HG02678 (cell line): ENCODE measurements around the gene XPR1.

Experiments
- ATAC-seq: cut with Tn5 transposase; IDR thresholded peaks from one replicate; pipeline ENCODE4 v1.9.1; 2021; ENCODE audit warnings: mild to moderate bottlenecking, moderate library complexity; ENCODE audit not compliant: unreplicated experiment

The XPR1 gene

GRCh38 chr1:180927348-180927747 lies 295.5 kb downstream of the XPR1 start:
- ATAC-seq: no peak

- ATAC-seq: no peak
Measured at GRCh38 chr1:180927841-180928240, 296.0 kb downstream of the XPR1 start.

DNA sequence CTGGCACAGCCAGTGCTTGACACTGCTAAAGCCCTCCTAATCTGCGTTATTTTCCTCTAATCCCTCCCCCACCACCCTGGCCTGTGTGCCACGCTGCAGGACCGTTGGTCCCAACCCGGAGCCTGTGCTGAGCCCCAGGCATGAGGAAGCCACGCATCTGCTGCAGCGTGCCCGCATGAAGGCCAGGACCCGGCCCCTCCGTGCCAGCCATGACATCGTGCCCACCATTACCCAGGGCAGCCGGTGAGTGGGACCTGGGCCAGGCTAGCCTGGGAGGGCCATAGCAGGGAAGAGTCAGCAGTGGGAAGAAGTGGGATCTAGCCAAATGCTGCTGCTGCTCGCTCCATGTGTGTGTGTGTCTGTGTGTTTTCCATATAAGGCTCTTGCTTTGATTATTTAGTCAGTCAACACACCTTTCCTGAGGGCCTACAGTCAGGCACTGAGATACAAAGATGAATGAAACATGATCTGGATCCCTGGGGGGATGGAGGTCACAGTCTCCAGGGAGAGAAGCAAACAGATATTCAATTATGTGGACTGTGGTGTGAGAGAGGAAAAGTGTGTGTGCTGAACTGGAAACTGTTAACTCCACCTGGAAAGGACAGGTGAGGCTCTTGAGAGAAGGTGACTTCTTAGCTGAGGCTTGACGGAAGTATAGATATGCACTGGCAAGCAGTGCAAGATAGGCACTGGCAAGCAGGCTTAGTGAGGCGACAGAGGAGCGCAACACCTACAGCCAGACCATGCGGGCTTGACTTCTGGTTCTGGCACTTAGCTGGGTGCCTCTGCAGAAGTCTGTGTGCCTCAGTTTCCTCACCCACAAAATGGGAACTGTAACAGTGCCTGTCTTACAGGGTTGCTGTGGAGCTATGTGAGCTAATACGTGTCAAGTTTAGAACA lies 296.8 kb downstream of the XPR1 start:
- ATAC-seq: no peak

DNA sequence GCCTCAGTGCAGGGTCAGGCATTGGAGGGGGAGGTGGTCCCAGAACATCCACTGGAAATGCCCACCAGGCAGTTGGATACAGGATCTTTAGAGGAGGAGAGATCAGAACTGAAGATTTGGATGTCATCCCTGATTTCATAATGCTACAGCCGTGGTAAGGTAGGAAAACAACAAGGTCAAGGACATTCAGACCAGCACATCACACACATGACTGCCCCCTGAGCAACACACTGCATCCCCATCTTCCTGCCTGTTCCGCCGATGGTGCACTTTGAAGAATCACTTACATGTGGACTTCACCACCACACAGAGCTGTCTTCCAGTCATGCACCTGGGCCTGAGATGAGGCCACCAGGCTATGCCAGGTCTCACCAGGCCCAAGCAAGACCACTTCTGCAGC lies 297.6 kb downstream of the XPR1 start:
- no peak for ATAC-seq

- ATAC-seq: no peak
Measured at GRCh38 chr1:180930687-180931086, 298.9 kb downstream of the XPR1 start.

DNA sequence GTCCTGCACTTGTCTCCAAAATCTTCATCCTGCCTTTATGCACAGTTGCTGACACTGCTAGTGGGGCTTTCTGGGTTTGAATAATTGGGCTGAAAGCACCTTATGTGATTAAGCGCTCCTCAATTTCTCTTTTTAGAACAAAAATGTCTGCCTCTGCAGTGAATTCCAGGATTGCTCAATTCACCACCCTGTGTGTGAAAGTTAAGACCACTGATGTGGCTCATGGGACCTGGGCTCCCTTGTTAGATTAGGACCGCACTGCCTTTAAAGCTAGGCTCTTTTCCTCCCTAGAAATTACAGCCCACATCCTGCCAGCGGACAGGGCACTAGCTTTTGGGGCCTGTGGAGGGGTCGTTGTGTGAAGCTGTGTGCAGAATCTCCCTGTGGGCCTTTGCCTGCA lies 299.7 kb downstream of the XPR1 start:
- ATAC-seq: no peak

GRCh38 chr1:180932378-180932777 lies 300.6 kb downstream of the XPR1 start:
- no peak for ATAC-seq

- no peak for ATAC-seq
Measured at GRCh38 chr1:180933141-180933540, 301.3 kb downstream of the XPR1 start.

- no peak for ATAC-seq
Measured at GRCh38 chr1:180934563-180934962, 302.7 kb downstream of the XPR1 start.

DNA sequence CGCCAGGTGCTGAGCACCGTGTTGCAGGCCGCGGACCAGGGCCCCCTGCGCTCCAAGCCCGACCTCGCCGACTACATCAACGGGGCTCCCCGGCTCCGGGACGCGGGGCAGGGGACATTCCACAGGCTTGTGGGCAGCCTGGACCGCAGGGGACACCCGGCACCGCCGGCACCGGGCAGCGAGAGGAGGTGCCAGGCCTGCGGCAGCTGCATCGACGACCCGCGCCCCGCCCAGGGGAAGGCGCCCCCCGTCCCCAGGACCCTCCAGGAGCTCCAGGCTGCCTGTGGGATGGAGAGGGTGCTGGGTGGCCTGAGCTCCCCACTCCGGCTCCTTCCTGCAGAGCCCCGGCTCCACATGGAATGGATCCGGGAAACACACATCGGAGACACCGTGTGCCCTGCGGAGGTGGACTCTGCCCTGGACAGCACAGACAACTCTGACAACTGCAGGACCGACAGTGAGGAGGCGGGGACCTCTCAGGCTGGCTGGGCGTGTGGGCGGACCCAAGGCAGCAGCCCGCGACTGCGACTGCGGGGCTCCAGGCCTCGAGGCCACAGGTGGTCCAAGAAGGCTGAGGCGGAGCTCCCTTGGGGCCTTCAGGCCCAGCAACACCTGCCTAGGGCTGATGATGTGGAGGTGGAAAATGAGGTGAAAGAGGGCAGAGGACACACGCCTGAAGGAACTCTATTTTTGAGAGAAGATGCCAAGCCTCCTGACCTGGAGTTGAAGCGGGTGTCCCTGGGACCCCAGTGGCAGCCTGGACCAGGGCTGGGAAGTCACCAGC lies 303.7 kb downstream of the XPR1 start:
- ATAC-seq: peak; percentile 71

DNA sequence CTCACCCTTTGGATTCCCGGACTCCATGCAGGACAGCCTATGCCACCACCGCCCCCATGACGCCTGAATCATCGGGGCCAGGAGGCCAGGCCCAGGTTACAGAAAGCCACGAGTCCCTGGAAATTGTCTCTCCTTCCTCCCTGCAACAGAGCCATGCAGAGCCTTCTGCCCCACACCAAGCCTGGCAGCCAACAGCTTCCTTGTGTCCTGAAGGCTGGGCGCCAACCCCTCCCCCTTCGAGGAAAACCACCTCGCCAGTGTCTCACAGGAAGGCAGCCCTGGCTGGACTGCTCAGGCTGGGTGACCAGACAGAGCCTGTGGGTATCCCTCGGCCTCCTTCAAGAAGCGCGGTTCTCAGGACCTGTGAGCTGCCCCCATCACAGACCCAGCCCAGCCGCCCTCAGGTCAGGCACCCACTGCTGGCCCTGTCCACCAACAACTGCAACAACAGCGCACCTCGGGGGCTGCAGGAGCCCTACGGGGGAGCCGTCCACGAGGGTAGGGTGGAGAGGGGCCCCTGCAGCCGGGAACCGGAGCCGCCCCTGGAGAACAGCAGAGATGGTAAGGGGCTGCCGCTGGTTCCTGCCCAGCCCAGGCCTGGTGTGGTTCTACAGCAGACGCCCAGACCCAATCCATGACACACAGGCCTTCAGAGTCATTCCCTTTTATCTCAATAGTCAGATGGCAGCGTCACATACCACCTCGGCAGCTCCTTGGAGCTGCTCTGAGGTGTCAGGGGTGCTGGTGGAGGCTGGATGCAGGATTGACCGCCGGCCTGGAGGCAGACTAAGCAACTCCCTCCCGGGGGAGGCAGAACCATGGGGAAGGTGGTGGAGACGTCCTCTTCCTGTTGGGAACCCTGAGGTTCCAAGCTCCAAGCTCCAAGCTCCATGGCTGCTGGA lies 304.5 kb downstream of the XPR1 start:
- no peak for ATAC-seq

DNA sequence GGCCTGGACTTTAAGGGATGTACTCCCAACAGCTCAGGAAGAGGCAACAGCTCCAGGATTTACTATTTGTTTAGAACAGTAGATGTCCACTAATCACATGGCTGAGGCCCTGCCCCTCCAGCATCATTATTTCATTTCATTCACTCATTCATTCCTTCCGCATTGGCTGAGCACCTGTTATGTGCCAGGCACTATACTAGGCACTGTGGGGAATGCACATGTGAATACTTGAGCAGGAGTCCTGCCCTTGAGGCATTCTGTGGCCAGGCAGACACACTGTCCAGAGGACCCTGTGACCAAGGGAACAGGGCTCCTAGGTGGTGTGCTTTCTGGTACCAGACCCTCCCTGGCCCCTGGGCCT lies 305.2 kb downstream of the XPR1 start:
- no peak for ATAC-seq

DNA sequence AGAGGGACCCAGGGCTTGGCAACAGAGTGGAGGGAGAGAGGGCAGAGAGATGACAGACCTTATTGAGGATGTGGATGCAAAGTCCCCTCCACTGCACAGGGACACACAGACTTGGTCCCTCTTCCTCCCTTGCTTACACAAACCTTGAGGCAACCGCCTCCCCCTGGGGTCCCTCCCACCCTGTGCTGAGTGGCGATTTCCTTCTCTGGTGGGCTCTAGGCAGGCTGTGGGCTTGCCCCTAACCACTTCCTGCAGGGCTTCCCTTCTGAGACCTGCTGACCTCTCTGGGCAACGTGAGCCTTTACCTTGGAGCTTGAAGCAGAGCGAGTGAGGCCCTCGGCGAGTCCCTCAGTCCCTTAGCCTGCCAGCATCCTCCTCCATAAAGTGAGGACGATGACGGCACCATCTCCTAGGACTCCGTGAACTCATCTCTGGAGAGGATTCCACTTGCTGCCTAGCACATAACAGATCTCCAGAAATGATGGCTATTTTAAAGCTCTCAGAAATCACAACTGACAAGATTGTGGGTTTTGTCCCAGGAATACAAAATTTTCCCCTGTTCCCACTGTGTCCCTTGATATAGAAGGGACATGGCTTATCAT lies 305.9 kb downstream of the XPR1 start:
- no peak for ATAC-seq

DNA sequence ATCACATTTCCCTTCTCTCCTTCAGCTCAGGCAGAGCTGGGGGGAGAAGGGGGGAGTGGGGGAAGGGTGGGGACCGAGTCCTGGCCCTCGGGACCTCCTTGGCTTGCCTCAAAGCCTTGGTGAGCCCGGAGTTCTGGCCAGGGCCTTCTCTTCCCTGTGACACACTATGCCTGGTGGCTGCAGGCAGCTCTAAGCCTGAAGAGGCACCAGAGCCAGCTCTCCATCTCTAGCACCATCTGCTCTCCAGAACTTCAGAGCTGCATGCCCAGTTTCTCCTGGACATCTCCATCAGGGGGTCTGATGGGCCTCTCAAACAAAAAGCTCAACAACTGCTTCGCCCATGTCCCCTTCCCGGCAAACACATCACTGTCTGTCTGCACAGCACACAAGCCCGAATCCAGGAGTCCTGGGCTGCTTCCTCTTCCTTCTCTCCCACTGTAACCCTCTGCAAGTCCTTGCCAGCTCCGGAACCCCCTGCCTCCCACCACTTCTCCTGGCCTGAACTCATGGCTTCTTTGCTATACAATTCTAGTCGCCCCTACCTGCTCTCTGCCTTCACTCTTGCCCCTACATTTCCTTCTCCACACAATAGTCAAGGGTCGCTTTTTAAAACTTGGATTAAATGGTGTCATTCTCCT lies 307.4 kb downstream of the XPR1 start:
- no peak for ATAC-seq

- no peak for ATAC-seq
Measured at GRCh38 chr1:180939711-180940103, 307.9 kb downstream of the XPR1 start.
